Measurements from ENCODE around the gene SMIM29. TPM values are rescaled to one million over a fixed set of nuclear protein-coding genes. Genes with fewer than 3 reads are reported as not detected.

The SMIM29 gene
- total RNA-seq, 6 experiments from 2014 or later = 35.0 to 44.8 (median 36.9) TPM

DNA sequence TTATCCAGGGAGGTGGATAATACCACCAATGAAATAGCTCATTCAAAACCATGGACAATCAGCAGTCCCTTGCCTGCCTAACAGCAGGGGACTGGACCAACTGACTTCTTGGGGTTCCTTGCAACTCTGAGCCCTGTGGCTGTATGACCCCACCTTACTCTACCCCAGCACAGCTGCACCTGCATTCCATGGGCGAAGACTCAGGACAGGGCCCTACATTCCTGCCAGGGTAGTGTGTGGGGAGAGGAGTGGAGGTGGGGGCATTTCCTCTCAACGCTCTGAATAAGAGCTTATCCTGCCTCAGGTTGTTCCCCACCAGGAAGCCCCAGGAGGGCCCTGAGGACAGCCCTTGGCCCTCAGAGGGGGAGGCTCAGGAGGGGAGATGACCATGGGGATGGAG lies 42.9 kb downstream of the SMIM29 start:
- DNase-seq = no peak
- H3K27me3 Mint-ChIP-seq (ENCODE audit: insufficient read depth) = no peaks in the 10 kb centered on the region; the same call in 1 of the 2 replicates
- peaks cover 3% of the 10 kb centered on the region; the same call in 1 of the 2 replicates for H3K9me3 Mint-ChIP-seq
- peaks cover 11% of the 10 kb centered on the region for H3K4me1 Mint-ChIP-seq (ENCODE audit: low read depth)
- TF ChIP-seq, protein P1, sequence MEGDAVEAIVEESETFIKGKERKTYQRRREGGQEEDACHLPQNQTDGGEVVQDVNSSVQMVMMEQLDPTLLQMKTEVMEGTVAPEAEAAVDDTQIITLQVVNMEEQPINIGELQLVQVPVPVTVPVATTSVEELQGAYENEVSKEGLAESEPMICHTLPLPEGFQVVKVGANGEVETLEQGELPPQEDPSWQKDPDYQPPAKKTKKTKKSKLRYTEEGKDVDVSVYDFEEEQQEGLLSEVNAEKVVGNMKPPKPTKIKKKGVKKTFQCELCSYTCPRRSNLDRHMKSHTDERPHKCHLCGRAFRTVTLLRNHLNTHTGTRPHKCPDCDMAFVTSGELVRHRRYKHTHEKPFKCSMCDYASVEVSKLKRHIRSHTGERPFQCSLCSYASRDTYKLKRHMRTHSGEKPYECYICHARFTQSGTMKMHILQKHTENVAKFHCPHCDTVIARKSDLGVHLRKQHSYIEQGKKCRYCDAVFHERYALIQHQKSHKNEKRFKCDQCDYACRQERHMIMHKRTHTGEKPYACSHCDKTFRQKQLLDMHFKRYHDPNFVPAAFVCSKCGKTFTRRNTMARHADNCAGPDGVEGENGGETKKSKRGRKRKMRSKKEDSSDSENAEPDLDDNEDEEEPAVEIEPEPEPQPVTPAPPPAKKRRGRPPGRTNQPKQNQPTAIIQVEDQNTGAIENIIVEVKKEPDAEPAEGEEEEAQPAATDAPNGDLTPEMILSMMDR (IDR thresholded peaks at IDR 0.05) = no peak
- H3K36me3 Mint-ChIP-seq (ENCODE audit: low read depth) = peaks cover 5% of the 10 kb centered on the region; the same call in 1 of the 2 replicates
- no peak overlapping the region for H3K4me3 Mint-ChIP-seq
- no peak overlapping the region for H3K27ac Mint-ChIP-seq

GRCh38 chr6:34205466-34205865 lies 43.3 kb downstream of the SMIM29 start:
- TF ChIP-seq, protein P1 (IDR thresholded peaks at IDR 0.05) = no peak
- H3K27me3 Mint-ChIP-seq (ENCODE audit: insufficient read depth) = no peaks in the 10 kb centered on the region; the same call in 1 of the 2 replicates
- H3K4me1 Mint-ChIP-seq (ENCODE audit: low read depth) = peaks cover 15% of the 10 kb centered on the region
- H3K9me3 Mint-ChIP-seq = peaks cover 3% of the 10 kb centered on the region; the same call in 1 of the 2 replicates
- DNase-seq = no peak
- H3K36me3 Mint-ChIP-seq (ENCODE audit: low read depth) = peaks cover 5% of the 10 kb centered on the region; the same call in 1 of the 2 replicates
- no peak overlapping the region for H3K4me3 Mint-ChIP-seq
- H3K27ac Mint-ChIP-seq = no peak overlapping the region

- Mint-ChIP-seq H3K36me3 (ENCODE audit: low read depth) (peaks cover 5% of the 10 kb centered on the region; the same call in 1 of the 2 replicates), H3K4me3 (no peak overlapping the region), H3K9me3 (peaks cover 3% of the 10 kb centered on the region; the same call in 1 of the 2 replicates), H3K27ac (no peak overlapping the region), H3K27me3 (ENCODE audit: insufficient read depth) (no peaks in the 10 kb centered on the region; the same call in 1 of the 2 replicates), H3K4me1 (ENCODE audit: low read depth) (peaks cover 18% of the 10 kb centered on the region)
- no peak for DNase-seq
- TF ChIP-seq, protein P1 (IDR thresholded peaks at IDR 0.05) = no peak
These were observed 44.1 kb downstream of the SMIM29 start for GRCh38 chr6:34204693-34205092.

DNA sequence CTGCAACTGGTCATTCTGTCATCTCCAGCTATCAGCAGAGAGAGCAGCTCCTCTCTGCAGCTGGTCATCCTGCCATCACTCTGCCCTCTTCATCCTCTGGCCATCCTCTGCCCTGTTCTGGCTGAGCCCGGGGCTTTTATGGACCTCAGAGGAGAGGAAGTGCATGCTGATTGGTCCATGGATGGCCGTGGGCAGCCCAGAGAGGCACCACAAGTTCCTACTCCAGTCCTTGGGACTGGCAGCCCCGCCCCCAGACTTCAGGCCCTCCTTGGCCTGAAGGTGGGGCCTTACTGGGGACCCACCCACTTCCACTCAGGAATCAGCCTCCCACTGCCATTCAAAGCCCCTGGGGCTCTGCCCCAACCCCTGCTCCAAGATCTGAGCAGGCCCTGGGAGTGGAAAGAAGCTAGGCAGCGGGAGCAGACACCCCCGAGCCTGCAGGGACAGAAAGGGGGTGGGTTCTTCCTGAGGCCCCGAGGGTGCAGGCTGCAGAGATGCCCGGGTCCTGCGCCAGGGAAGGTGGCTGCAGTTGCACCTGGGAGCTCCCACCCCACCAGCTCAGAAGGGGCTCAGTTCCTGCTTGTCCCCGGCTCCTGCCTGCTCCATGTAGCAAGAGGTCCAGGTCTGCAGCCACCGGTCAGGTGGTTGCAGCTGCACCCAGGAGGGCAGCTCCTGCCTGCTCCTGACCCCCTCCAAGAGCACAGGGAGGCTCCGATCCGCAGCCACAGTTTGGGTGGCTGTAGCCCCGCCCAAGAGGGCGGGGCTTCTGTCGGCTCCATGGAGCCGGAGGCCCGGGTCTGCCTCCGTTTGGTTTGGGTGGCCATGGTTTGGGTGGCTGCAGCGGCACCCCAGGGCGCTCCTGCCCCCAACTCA lies 46.2 kb downstream of the SMIM29 start:
- H3K27ac Mint-ChIP-seq = no peak overlapping the region
- peaks cover 3% of the 10 kb centered on the region; the same call in 1 of the 2 replicates for H3K9me3 Mint-ChIP-seq
- no peak overlapping the region for H3K4me3 Mint-ChIP-seq
- no peak for DNase-seq
- peaks cover 5% of the 10 kb centered on the region; the same call in 1 of the 2 replicates for H3K36me3 Mint-ChIP-seq (ENCODE audit: low read depth)
- H3K4me1 Mint-ChIP-seq (ENCODE audit: low read depth) = peaks cover 18% of the 10 kb centered on the region
- TF ChIP-seq, protein P1 (IDR thresholded peaks at IDR 0.05) = no peak
- no peaks in the 10 kb centered on the region; the same call in 1 of the 2 replicates for H3K27me3 Mint-ChIP-seq (ENCODE audit: insufficient read depth)

DNA sequence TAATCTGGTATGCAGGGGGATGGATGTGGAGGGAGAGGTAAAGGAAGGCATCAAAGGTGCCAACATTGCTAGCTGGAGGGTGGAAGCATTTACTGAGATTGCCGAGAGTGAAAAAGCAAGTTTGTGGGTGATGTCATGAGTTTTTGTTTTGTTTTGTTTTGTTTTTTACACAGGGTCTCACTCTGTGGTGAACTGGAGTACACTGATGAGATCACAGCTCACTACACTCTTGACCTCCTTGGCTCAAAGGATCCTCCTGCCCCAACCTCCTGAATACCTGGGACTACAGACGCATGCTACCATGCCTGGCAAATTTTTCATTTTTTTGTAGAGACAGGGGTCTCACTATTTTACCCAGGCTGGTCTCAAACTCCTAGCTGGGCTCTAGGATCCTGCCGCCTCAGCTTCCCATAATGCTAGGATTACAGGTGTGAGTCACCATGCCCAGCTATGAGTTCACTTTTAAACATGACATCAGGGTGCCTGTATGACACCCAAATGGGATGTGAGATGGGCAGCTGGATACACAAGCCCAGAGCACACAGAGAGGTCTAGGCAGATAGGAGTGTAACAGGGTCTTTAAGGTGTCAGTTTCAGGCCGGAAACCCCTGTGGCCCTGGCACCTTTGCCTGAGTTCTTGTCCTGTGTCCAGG lies 47.2 kb downstream of the SMIM29 start:
- no peak overlapping the region for H3K4me3 Mint-ChIP-seq
- H3K36me3 Mint-ChIP-seq (ENCODE audit: low read depth) = peaks cover 5% of the 10 kb centered on the region; the same call in 1 of the 2 replicates
- peaks cover 20% of the 10 kb centered on the region for H3K4me1 Mint-ChIP-seq (ENCODE audit: low read depth)

More for the DNA sequence above, 47.2 kb downstream of the SMIM29 start:
- Mint-ChIP-seq H3K27ac (no peak overlapping the region), H3K9me3 (peaks cover 3% of the 10 kb centered on the region; the same call in 1 of the 2 replicates), H3K27me3 (ENCODE audit: insufficient read depth) (no peaks in the 10 kb centered on the region; the same call in 1 of the 2 replicates)
- DNase-seq = no peak
- TF ChIP-seq, protein P1 (IDR thresholded peaks at IDR 0.05) = no peak
